Measurements from ENCODE around the gene NFATC3.
"Not testable (repeated sequence)": the region's sequence is repeated elsewhere in the genome, so short reads cannot be mapped to it uniquely, and the experiment has no call there.

NFATC3 gene

GRCh38 chr16:68117884-68118283 lies 32.7 kb downstream of the NFATC3 start:
- no peak for DNase-seq
- Histone ChIP-seq H3K36me3 (no peaks in the 10 kb centered on the region), H3K4me3 (ENCODE audit: low read depth, low read length) (no peak overlapping the region), H3K4me1 (no peaks in the 10 kb centered on the region), H3K9me3 (no peaks in the 10 kb centered on the region), H3K27me3 (no peaks in the 10 kb centered on the region)
- no peak for TF ChIP-seq CTCF (IDR thresholded peaks at IDR 0.05; ENCODE audit: low read depth, low read length)

GRCh38 chr16:68118954-68119353 lies 33.8 kb downstream of the NFATC3 start:
- not testable (repeated sequence) for H3K9me3 ChIP-seq; DNase-seq; H3K4me3 ChIP-seq (ENCODE audit: low read depth, low read length); H3K36me3 ChIP-seq; H3K4me1 ChIP-seq; H3K27me3 ChIP-seq

GRCh38 chr16:68120496-68120895 lies 35.3 kb downstream of the NFATC3 start:
- not testable (repeated sequence) for H3K36me3 ChIP-seq; H3K9me3 ChIP-seq; H3K4me1 ChIP-seq; H3K27me3 ChIP-seq; H3K4me3 ChIP-seq (ENCODE audit: low read depth, low read length); DNase-seq

- Histone ChIP-seq H3K4me1 (no peaks in the 10 kb centered on the region), H3K4me3 (ENCODE audit: low read depth, low read length) (no peak overlapping the region), H3K27me3 (no peaks in the 10 kb centered on the region), H3K36me3 (peaks cover 8% of the 10 kb centered on the region), H3K9me3 (no peaks in the 10 kb centered on the region)
- TF ChIP-seq CTCF (IDR thresholded peaks at IDR 0.05; ENCODE audit: low read depth, low read length): no peak
- DNase-seq: no peak
Measured at GRCh38 chr16:68126395-68126794, 41.2 kb downstream of the NFATC3 start.

- Histone ChIP-seq H3K4me3 (ENCODE audit: low read depth, low read length) (no peak overlapping the region), H3K27me3 (no peaks in the 10 kb centered on the region), H3K4me1 (no peaks in the 10 kb centered on the region), H3K36me3 (peaks cover 8% of the 10 kb centered on the region), H3K9me3 (no peaks in the 10 kb centered on the region)
- TF ChIP-seq CTCF (IDR thresholded peaks at IDR 0.05; ENCODE audit: low read depth, low read length): no peak
- no peak for DNase-seq
Measured at GRCh38 chr16:68128577-68129305, 43.6 kb downstream of the NFATC3 start.

- no peak for TF ChIP-seq CTCF (IDR thresholded peaks at IDR 0.05; ENCODE audit: low read depth, low read length)
- Histone ChIP-seq H3K27me3 (no peaks in the 10 kb centered on the region), H3K4me1 (peaks cover 3% of the 10 kb centered on the region; the same call in 1 of the 2 replicates), H3K4me3 (ENCODE audit: low read depth, low read length) (no peak overlapping the region), H3K36me3 (peaks cover 11% of the 10 kb centered on the region), H3K9me3 (no peaks in the 10 kb centered on the region)
- no peak for DNase-seq
Measured at GRCh38 chr16:68130520-68130919, 45.4 kb downstream of the NFATC3 start.

GRCh38 chr16:68131813-68132706 lies 46.9 kb downstream of the NFATC3 start:
- H3K27me3 ChIP-seq: no peaks in the 10 kb centered on the region
- no peaks in the 10 kb centered on the region for H3K9me3 ChIP-seq
- no peak for TF ChIP-seq CTCF (IDR thresholded peaks at IDR 0.05; ENCODE audit: low read depth, low read length)
- DNase-seq: no peak
- peaks cover 3% of the 10 kb centered on the region; the same call in 1 of the 2 replicates for H3K4me1 ChIP-seq
- H3K4me3 ChIP-seq (ENCODE audit: low read depth, low read length): no peak overlapping the region
- H3K36me3 ChIP-seq: peaks cover 3% of the 10 kb centered on the region

- H3K36me3 ChIP-seq; H3K27me3 ChIP-seq; H3K4me3 ChIP-seq (ENCODE audit: low read depth, low read length); H3K4me1 ChIP-seq; DNase-seq; H3K9me3 ChIP-seq: not testable (repeated sequence)
Measured at GRCh38 chr16:68133000-68133399, 47.8 kb downstream of the NFATC3 start.
